ENCODE measurements around the gene TMEM175. TPM values are rescaled to one million over a fixed set of nuclear protein-coding genes. Genes with fewer than 3 reads are reported as not detected.

TMEM175 gene
- total and polyA plus RNA-seq, 2 of the 4 experiments (the other 2 are of a cell fraction), result 7.7 to 41.9 TPM

DNA sequence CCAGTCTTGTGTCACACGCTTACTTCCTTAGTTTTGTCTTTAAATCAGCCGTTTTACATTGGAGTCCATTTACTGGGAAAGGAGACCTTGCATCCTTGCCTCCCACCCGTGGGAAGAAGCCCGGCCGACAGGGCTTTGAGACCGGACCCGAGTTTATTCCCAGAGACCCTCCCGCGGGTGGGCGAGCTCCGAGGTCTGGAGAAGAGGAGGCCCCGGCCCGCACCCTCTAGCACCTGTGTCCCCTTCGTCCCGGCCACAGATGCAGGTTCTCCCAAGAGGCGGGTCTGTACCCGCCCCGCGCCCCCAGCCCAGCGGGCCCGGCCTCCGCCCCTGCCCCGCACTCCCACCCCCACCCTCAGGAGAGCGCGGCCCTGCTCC lies 64.7 kb downstream of the TMEM175 start (continued):
- TF ChIP-seq, protein P1, sequence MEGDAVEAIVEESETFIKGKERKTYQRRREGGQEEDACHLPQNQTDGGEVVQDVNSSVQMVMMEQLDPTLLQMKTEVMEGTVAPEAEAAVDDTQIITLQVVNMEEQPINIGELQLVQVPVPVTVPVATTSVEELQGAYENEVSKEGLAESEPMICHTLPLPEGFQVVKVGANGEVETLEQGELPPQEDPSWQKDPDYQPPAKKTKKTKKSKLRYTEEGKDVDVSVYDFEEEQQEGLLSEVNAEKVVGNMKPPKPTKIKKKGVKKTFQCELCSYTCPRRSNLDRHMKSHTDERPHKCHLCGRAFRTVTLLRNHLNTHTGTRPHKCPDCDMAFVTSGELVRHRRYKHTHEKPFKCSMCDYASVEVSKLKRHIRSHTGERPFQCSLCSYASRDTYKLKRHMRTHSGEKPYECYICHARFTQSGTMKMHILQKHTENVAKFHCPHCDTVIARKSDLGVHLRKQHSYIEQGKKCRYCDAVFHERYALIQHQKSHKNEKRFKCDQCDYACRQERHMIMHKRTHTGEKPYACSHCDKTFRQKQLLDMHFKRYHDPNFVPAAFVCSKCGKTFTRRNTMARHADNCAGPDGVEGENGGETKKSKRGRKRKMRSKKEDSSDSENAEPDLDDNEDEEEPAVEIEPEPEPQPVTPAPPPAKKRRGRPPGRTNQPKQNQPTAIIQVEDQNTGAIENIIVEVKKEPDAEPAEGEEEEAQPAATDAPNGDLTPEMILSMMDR (conservative IDR thresholded peaks at IDR 0.05; ENCODE audit: low read depth, low read length), result no peak
- TF ChIP-seq POLR2A (IDR thresholded peaks at IDR 0.05; ENCODE audit: low read depth, low read length), result no peak

DNA sequence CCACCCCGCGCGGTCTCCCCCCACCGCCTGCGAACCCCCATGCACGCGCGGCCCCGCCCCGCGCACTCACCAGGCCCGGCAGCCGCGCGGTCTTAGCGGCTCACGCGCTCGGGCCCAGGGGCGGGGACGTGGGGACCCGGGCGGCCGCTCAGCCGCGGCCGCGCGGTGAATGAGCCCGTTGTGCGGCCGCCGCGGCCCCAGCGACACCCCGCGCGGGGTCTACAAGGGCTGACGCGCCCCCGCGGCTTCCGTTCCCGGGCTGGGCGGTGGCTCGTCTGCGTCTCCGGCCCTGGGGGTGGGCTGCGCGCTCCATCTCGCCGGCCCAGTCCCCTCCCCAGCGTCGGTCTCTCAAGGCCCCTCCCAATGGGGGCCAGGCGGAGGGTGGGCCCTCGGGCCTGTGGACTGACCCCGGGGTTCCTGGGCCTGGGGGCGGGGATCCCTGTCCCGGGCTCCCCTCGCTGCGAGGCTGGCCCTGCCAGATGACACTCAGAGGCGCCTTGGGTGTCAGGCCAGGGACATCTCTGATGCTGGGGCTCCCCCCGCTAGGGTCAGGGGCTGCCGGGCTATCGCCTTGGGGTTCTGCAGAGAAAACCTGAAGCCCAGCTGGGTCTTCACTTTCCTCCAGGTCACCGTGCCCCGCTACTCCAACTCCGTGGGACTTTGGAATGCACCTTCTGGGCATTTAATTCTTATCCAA lies 65.3 kb downstream of the TMEM175 start:
- intact Hi-C loops (cut with micrococcal nuclease) (no loop called here), in situ Hi-C loops (cut with MboI; ENCODE audit: low sequenced_read_pairs) (no loop called here), dilution Hi-C loops (cut with HindIII; ENCODE audit: low sequenced_read_pairs, unreplicated experiment) (no loop called here)
- Histone ChIP-seq H3K14ac (replicated peaks; ENCODE audit: low read depth, low read length) (no peak overlapping the region), H3K36me3 (ENCODE audit: control insufficient read depth, insufficient read depth, low read length) (no peaks in the 10 kb centered on the region), H3K4me1 (ENCODE audit: control insufficient read depth, insufficient read depth, low read length) (peaks cover 4% of the 10 kb centered on the region; the same call in 1 of the 2 replicates), H3K56ac (ENCODE audit: extremely low read depth, insufficient read depth, low read length) (no peak overlapping the region), H3K4me2 (ENCODE audit: low read depth, low read length) (peak overlapping the region; percentile 48), H2BK120ac (ENCODE audit: low read depth, low read length) (no peak overlapping the region), H2AK9ac (replicated peaks; ENCODE audit: low read depth, low read length, poor library complexity) (no peak overlapping the region), H3K18ac (ENCODE audit: low read depth, low read length) (no peak overlapping the region), H4K20me1 (ENCODE audit: insufficient read depth, low read length) (peaks cover 11% of the 10 kb centered on the region), H2BK20ac (ENCODE audit: low read depth, low read length) (no peak overlapping the region), H3K27ac (ENCODE audit: insufficient read depth, low read length) (no peak overlapping the region), H3K4ac (ENCODE audit: low read depth, low read length) (no peak overlapping the region), H3K9me3 (ENCODE audit: control insufficient read depth, insufficient read depth, low read length) (no peaks in the 10 kb centered on the region; the same call in 1 of the 2 replicates), H4K91ac (ENCODE audit: insufficient read depth, low read depth, low read length) (no peak overlapping the region), H3K79me1 (ENCODE audit: low read depth in 1 of 2, low read length in 2 of 2) (0 out of 4 replicates have a peak, but pooled peaks cover 0 to 2% of the 10 kb centered on the region in 2 experiments), H3K23ac (ENCODE audit: low read depth, low read length) (no peak overlapping the region), H2AK5ac (ENCODE audit: low read depth, low read length) (no peak overlapping the region), H3K9ac (ENCODE audit: low read depth, low read length) (no peak overlapping the region), H4K5ac (ENCODE audit: low read depth, low read length) (no peak overlapping the region), H2BK5ac (ENCODE audit: low read depth, low read length, poor library complexity, severe bottlenecking) (no peak overlapping the region), H3K4me3 (ENCODE audit: insufficient read depth, low read depth, low read length) (peak overlapping the region; percentile 46), H2AFZ (replicated peaks; ENCODE audit: low read length, poor library complexity) (peak overlapping the region; percentile 72), H3K9me1 (ENCODE audit: insufficient read depth, low read length) (no peaks in the 10 kb centered on the region), H3K27me3 (ENCODE audit: control insufficient read depth, insufficient read depth, low read length) (peaks cover 53% of the 10 kb centered on the region), H4K8ac (ENCODE audit: low read depth in 2 of 2, low read length in 2 of 2) (no peak overlapping the region), H2BK15ac (ENCODE audit: low read depth, low read length) (no peak overlapping the region)
- POLR2A ChIA-PET (ENCODE audit: unreplicated experiment), result no interaction called here
- DNase-seq (no peak), ATAC-seq (ENCODE audit: low read depth) (peak; percentile 61)
- peak; percentile 17; the same call in 1 of the 2 replicates for TF ChIP-seq BHLHE40 (IDR thresholded peaks at IDR 0.05; ENCODE audit: low read depth, low read length)
- no peak for TF ChIP-seq RAD21 (IDR thresholded peaks at IDR 0.05; ENCODE audit: low read length)
- WGBS, 2 experiments (ENCODE audit: extremely low coverage in 2 of 2, insufficient read length in 1 of 2), result 2% methylated on average over 25 of the region's 68 CpGs; no CpG with 5 or more reads in 1 of the 2 experiments
- BruUV-seq (replicated peaks), result no TSS peak
- CTCF ChIA-PET, result no interaction called here
